GM23338 (cell line): Measurements from ENCODE around the gene PHTF1. TPM values are rescaled to one million over a fixed set of nuclear protein-coding genes. Genes with fewer than 3 reads are reported as not detected.

Experiments
- ATAC-seq: fragments of 200-7000 bp; cut with Tn5 transposase; 3 replicates; pipeline ENCODE4 v1.9.1; 2020
- DNase-seq: peaks from one replicate; pipeline ENCODE4 v3.0.0-alpha.2; 2015; ENCODE audit warnings: low spot score
- H2AFZ ChIP-seq: fragments of 200-600 bp; sonication (generic); 2 replicates; pipeline ENCODE4 v1.8.0; 2016; ENCODE audit warnings: antibody characterized with exemption, mild to moderate bottlenecking, moderate library complexity
- H3F3A ChIP-seq: fragments of 200-600 bp; sonication (generic); replicated peaks from 2 replicates; pipeline ENCODE4 v1.8.0; 2017; ENCODE audit warnings: antibody characterized with exemption, mixed run types, low read depth
- H3K27ac ChIP-seq: fragments of 200-600 bp; sonication (generic); 2 replicates; pipeline ENCODE4 v1.6.1; 2016; ENCODE audit warnings: low read depth
- H3K27me3 ChIP-seq: fragments of 200-600 bp; sonication (generic); 2 replicates; pipeline ENCODE4 v1.8.0; 2016; ENCODE audit warnings: mild to moderate bottlenecking, mixed run types, moderate library complexity; ENCODE audit not compliant: insufficient read depth
- H3K36me3 ChIP-seq: fragments of 200-600 bp; sonication (generic); 2 replicates; pipeline ENCODE4 v1.8.0; 2016; ENCODE audit warnings: mild to moderate bottlenecking; ENCODE audit not compliant: insufficient read depth
- H3K4me1 ChIP-seq: fragments of 200-600 bp; sonication (generic); 2 replicates; pipeline ENCODE4 v1.8.0; 2016; ENCODE audit warnings: mild to moderate bottlenecking, moderate library complexity; ENCODE audit not compliant: insufficient read depth
- H3K4me2 ChIP-seq: fragments of 200-600 bp; sonication (generic); 2 replicates; pipeline ENCODE4 v1.7.1; 2017; ENCODE audit warnings: mixed run types
- H3K4me3 ChIP-seq: fragments of 200-600 bp; sonication (generic); 2 replicates; pipeline ENCODE4 v1.6.1; 2016; ENCODE audit warnings: mixed run types
- H3K79me2 ChIP-seq: fragments of 200-600 bp; sonication (generic); replicated peaks from 2 replicates; pipeline ENCODE4 v1.8.0; 2017; ENCODE audit warnings: mild to moderate bottlenecking; ENCODE audit not compliant: insufficient read depth
- H3K9me2 ChIP-seq: fragments of 200-600 bp; sonication (generic); 2 replicates; pipeline ENCODE4 v1.8.0; 2017; ENCODE audit not compliant: insufficient read depth
- H4K20me1 ChIP-seq: fragments of 200-600 bp; sonication (generic); replicated peaks from 2 replicates; pipeline ENCODE4 v1.8.0; 2017; ENCODE audit warnings: mild to moderate bottlenecking; ENCODE audit not compliant: insufficient read depth
- H3K27ac Mint-ChIP-seq: 2 replicates; pipeline ENCODE4 v1.8.0; 2020; ENCODE audit warnings: inconsistent platforms, mild to moderate bottlenecking, moderate library complexity, mixed read lengths
- H3K27me3 Mint-ChIP-seq: 3 replicates; pipeline ENCODE4 v1.8.0; 2022; ENCODE audit warnings: low read depth, mild to moderate bottlenecking, moderate library complexity, mixed read lengths, inconsistent platforms; ENCODE audit not compliant: insufficient read depth, poor library complexity
- H3K36me3 Mint-ChIP-seq: 3 replicates; pipeline ENCODE4 v1.8.0; 2021; ENCODE audit warnings: low read depth, mild to moderate bottlenecking, inconsistent platforms, moderate library complexity, mixed read lengths
- H3K4me1 Mint-ChIP-seq: 3 replicates; pipeline ENCODE4 v1.8.0; 2020; ENCODE audit warnings: mild to moderate bottlenecking, inconsistent platforms, mixed read lengths
- H3K4me3 Mint-ChIP-seq: 3 replicates; pipeline ENCODE4 v1.8.0; 2021; ENCODE audit warnings: moderate library complexity, mild to moderate bottlenecking, inconsistent platforms, mixed read lengths
- H3K9me3 Mint-ChIP-seq: 3 replicates; pipeline ENCODE4 v1.8.0; 2020; ENCODE audit warnings: moderate library complexity, mild to moderate bottlenecking, inconsistent platforms, mixed read lengths
- CREB1 ChIP-seq: fragments of 250-450 bp; sonication (Bioruptor Pico); IDR thresholded peaks from 2 replicates; pipeline ENCODE4 v1.5.0; 2020; ENCODE audit warnings: low read depth, mild to moderate bottlenecking, moderate library complexity
- EZH2 ChIP-seq: fragments of 200-600 bp; sonication (generic); IDR thresholded peaks from one replicate; pipeline ENCODE4 v1.8.0; 2017; ENCODE audit warnings: antibody characterized with exemption, mild to moderate bottlenecking, low read depth; ENCODE audit not compliant: unreplicated experiment
- EZH2phosphoT487 ChIP-seq: fragments of 200-600 bp; sonication (generic); IDR thresholded peaks from one replicate; pipeline ENCODE4 v1.8.1; 2018; ENCODE audit warnings: antibody characterized with exemption; ENCODE audit not compliant: unreplicated experiment
- JUNB ChIP-seq: IDR thresholded peaks from one replicate; pipeline ENCODE4 v1.6.1; 2016; ENCODE audit warnings: antibody characterized with exemption; ENCODE audit not compliant: unreplicated experiment
- NANOG ChIP-seq: IDR thresholded peaks from 2 replicates; pipeline ENCODE4 v1.6.1; 2016; ENCODE audit warnings: antibody characterized with exemption, borderline replicate concordance
- POLR2AphosphoS5 ChIP-seq: IDR thresholded peaks from 2 replicates; pipeline ENCODE4 v1.6.1; 2016; ENCODE audit warnings: antibody characterized with exemption, low read depth
- STAT1 ChIP-seq: IDR thresholded peaks from one replicate; pipeline ENCODE4 v1.6.1; 2016; ENCODE audit warnings: antibody characterized with exemption; ENCODE audit not compliant: unreplicated experiment
- ZNF114 ChIP-seq: fragments of 250-450 bp; sonication (Bioruptor Pico); IDR thresholded peaks from 2 replicates; pipeline ENCODE4 v1.5.0; 2020; ENCODE audit warnings: mild to moderate bottlenecking, moderate library complexity
- ZNF331 ChIP-seq: fragments of 250-450 bp; sonication (Bioruptor Pico); IDR thresholded peaks from 2 replicates; pipeline ENCODE4 v1.5.0; 2020; ENCODE audit warnings: low read depth, mild to moderate bottlenecking, moderate library complexity
- polyA plus RNA-seq: library from polyadenylated mRNA; unstranded; fragments of >200 nt; fragmentation: Nextera tagmentation; extraction: Ambion mirVana; gene quantifications from 2 replicates; pipeline ENCODE4 v1.2.1, GENCODE V29; 2016
- total RNA-seq: library from RNA; depleted of rRNA; stranded (reverse); fragments of >200 nt; shearing (Covaris generic); gene quantifications from 2 replicates; pipeline ENCODE4 v1.2.3, GENCODE V29; 2014
- TF ChIP-seq, protein P1 (sequence below): fragments of 250-450 bp; sonication (Bioruptor Pico); IDR thresholded peaks from 2 replicates; pipeline ENCODE4 v1.5.0; 2020; ENCODE audit warnings: mild to moderate bottlenecking, moderate library complexity
- TF ChIP-seq, protein P2 (sequence below), 2 experiments: fragments of 200-600 bp in 1 of 2; sonication (generic) in 1 of 2; conservative IDR thresholded peaks; 2 replicates each; pipeline versions ENCODE4 v1.5.1 to v1.6.1; 2016 to 2017; ENCODE audit warnings: antibody characterized with exemption in 2 of 2, low read depth in 2 of 2, mild to moderate bottlenecking in 2 of 2, moderate library complexity in 1 of 2
- TF ChIP-seq, protein P3 (sequence below): IDR thresholded peaks from one replicate; pipeline ENCODE4 v1.6.1; 2018; ENCODE audit warnings: antibody characterized with exemption; ENCODE audit not compliant: unreplicated experiment
- TF ChIP-seq, protein P4 (sequence below): IDR thresholded peaks from 2 replicates; pipeline ENCODE4 v1.6.1; 2016; ENCODE audit warnings: antibody characterized with exemption

PHTF1 gene
- total and polyA plus RNA-seq, 2 experiments from 2014 or later = 19.1 to 21.6 TPM

DNA sequence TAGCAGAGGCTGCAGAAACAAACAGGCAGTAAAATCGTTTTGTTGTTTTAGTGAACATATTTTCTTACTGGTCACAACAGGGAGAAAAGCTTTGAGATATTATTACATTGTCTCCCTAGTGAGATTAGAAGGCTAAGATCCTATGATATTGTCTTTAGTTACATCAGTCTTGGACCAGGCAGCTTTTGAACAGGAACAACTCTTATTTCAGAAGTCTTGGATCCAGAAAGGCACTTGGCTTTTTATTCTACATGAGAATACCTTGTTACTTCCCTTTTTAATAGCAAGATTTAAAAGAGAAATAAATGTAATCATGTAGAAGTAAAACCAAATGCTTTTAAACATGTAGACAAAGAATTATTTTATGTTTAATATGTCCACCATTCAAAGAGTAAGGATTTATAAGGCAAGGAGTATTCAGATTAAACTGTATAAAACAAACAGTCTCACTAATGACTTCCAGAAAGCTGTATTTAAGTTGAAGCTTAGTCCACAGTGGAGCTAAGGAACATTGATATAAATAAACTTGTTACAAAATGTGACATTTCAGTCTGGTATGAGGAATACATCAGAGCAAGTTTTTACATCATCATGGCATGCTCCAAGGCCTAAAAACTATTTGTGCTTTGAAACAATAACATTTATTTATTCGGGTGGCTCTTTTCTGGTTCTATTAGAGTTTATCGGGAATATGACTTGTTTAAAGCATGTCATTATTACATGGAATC, 72.2 kb downstream of the PHTF1 start:
- Histone ChIP-seq H3K4me1 (0 out of 2 replicates have a peak, but pooled peaks cover under 1% of the 10 kb centered on the region), H3K27me3 (no peaks in the 10 kb centered on the region), H3F3A (no peaks in the 10 kb centered on the region), H3K79me2 (no peaks in the 10 kb centered on the region), H3K4me2 (no peak overlapping the region), H4K20me1 (no peaks in the 10 kb centered on the region), H3K36me3 (peaks cover 6% of the 10 kb centered on the region; the same call in 1 of the 2 replicates), H3K9me2 (no peaks in the 10 kb centered on the region), H3K27ac (no peak overlapping the region), H2AFZ (no peak overlapping the region), H3K4me3 (no peak overlapping the region)
- no peak for TF ChIP-seq JUNB
- TF ChIP-seq CREB1 (CRISPR knock-in tag) = no peak
- TF ChIP-seq STAT1 = no peak
- TF ChIP-seq, protein P1, sequence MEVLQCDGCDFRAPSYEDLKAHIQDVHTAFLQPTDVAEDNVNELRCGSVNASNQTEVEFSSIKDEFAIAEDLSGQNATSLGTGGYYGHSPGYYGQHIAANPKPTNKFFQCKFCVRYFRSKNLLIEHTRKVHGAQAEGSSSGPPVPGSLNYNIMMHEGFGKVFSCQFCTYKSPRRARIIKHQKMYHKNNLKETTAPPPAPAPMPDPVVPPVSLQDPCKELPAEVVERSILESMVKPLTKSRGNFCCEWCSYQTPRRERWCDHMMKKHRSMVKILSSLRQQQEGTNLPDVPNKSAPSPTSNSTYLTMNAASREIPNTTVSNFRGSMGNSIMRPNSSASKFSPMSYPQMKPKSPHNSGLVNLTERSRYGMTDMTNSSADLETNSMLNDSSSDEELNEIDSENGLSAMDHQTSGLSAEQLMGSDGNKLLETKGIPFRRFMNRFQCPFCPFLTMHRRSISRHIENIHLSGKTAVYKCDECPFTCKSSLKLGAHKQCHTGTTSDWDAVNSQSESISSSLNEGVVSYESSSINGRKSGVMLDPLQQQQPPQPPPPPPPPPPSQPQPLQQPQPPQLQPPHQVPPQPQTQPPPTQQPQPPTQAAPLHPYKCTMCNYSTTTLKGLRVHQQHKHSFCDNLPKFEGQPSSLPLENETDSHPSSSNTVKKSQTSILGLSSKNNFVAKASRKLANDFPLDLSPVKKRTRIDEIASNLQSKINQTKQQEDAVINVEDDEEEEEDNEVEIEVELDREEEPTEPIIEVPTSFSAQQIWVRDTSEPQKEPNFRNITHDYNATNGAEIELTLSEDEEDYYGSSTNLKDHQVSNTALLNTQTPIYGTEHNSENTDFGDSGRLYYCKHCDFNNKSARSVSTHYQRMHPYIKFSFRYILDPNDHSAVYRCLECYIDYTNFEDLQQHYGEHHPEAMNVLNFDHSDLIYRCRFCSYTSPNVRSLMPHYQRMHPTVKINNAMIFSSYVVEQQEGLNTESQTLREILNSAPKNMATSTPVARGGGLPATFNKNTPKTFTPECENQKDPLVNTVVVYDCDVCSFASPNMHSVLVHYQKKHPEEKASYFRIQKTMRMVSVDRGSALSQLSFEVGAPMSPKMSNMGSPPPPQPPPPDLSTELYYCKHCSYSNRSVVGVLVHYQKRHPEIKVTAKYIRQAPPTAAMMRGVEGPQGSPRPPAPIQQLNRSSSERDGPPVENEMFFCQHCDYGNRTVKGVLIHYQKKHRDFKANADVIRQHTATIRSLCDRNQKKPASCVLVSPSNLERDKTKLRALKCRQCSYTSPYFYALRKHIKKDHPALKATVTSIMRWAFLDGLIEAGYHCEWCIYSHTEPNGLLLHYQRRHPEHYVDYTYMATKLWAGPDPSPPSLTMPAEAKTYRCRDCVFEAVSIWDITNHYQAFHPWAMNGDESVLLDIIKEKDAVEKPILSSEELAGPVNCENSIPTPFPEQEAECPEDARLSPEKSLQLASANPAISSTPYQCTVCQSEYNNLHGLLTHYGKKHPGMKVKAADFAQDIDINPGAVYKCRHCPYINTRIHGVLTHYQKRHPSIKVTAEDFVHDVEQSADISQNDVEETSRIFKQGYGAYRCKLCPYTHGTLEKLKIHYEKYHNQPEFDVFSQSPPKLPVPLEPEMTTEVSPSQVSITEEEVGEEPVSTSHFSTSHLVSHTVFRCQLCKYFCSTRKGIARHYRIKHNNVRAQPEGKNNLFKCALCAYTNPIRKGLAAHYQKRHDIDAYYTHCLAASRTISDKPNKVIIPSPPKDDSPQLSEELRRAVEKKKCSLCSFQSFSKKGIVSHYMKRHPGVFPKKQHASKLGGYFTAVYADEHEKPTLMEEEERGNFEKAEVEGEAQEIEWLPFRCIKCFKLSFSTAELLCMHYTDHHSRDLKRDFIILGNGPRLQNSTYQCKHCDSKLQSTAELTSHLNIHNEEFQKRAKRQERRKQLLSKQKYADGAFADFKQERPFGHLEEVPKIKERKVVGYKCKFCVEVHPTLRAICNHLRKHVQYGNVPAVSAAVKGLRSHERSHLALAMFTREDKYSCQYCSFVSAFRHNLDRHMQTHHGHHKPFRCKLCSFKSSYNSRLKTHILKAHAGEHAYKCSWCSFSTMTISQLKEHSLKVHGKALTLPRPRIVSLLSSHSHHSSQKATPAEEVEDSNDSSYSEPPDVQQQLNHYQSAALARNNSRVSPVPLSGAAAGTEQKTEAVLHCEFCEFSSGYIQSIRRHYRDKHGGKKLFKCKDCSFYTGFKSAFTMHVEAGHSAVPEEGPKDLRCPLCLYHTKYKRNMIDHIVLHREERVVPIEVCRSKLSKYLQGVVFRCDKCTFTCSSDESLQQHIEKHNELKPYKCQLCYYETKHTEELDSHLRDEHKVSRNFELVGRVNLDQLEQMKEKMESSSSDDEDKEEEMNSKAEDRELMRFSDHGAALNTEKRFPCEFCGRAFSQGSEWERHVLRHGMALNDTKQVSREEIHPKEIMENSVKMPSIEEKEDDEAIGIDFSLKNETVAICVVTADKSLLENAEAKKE (CRISPR knock-in tag) = no peak
- TF ChIP-seq EZH2phosphoT487 = no peak
- no peak for TF ChIP-seq ZNF331 (CRISPR knock-in tag)
- TF ChIP-seq, protein P2, sequence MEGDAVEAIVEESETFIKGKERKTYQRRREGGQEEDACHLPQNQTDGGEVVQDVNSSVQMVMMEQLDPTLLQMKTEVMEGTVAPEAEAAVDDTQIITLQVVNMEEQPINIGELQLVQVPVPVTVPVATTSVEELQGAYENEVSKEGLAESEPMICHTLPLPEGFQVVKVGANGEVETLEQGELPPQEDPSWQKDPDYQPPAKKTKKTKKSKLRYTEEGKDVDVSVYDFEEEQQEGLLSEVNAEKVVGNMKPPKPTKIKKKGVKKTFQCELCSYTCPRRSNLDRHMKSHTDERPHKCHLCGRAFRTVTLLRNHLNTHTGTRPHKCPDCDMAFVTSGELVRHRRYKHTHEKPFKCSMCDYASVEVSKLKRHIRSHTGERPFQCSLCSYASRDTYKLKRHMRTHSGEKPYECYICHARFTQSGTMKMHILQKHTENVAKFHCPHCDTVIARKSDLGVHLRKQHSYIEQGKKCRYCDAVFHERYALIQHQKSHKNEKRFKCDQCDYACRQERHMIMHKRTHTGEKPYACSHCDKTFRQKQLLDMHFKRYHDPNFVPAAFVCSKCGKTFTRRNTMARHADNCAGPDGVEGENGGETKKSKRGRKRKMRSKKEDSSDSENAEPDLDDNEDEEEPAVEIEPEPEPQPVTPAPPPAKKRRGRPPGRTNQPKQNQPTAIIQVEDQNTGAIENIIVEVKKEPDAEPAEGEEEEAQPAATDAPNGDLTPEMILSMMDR (conservative IDR thresholded peaks at IDR 0.05; ENCODE audit: low read depth in 2 of 2) = no peak
- TF ChIP-seq, protein P3, sequence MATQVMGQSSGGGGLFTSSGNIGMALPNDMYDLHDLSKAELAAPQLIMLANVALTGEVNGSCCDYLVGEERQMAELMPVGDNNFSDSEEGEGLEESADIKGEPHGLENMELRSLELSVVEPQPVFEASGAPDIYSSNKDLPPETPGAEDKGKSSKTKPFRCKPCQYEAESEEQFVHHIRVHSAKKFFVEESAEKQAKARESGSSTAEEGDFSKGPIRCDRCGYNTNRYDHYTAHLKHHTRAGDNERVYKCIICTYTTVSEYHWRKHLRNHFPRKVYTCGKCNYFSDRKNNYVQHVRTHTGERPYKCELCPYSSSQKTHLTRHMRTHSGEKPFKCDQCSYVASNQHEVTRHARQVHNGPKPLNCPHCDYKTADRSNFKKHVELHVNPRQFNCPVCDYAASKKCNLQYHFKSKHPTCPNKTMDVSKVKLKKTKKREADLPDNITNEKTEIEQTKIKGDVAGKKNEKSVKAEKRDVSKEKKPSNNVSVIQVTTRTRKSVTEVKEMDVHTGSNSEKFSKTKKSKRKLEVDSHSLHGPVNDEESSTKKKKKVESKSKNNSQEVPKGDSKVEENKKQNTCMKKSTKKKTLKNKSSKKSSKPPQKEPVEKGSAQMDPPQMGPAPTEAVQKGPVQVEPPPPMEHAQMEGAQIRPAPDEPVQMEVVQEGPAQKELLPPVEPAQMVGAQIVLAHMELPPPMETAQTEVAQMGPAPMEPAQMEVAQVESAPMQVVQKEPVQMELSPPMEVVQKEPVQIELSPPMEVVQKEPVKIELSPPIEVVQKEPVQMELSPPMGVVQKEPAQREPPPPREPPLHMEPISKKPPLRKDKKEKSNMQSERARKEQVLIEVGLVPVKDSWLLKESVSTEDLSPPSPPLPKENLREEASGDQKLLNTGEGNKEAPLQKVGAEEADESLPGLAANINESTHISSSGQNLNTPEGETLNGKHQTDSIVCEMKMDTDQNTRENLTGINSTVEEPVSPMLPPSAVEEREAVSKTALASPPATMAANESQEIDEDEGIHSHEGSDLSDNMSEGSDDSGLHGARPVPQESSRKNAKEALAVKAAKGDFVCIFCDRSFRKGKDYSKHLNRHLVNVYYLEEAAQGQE = no peak
- no peak for TF ChIP-seq POLR2AphosphoS5
- TF ChIP-seq ZNF114 (CRISPR knock-in tag) = no peak
- no peak for TF ChIP-seq EZH2
- TF ChIP-seq, protein P4, sequence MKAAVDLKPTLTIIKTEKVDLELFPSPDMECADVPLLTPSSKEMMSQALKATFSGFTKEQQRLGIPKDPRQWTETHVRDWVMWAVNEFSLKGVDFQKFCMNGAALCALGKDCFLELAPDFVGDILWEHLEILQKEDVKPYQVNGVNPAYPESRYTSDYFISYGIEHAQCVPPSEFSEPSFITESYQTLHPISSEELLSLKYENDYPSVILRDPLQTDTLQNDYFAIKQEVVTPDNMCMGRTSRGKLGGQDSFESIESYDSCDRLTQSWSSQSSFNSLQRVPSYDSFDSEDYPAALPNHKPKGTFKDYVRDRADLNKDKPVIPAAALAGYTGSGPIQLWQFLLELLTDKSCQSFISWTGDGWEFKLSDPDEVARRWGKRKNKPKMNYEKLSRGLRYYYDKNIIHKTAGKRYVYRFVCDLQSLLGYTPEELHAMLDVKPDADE = no peak
- TF ChIP-seq NANOG = no peak
- H3K4me1 Mint-ChIP-seq = peaks cover 3% of the 10 kb centered on the region; the same call in 2 of the 3 replicates
- no peak for ATAC-seq
- peaks cover 10% of the 10 kb centered on the region for H3K9me3 Mint-ChIP-seq
- no peak overlapping the region for H3K4me3 Mint-ChIP-seq
- H3K27me3 Mint-ChIP-seq = no peaks in the 10 kb centered on the region
- no peak for DNase-seq
- peaks cover 24% of the 10 kb centered on the region for H3K36me3 Mint-ChIP-seq
- H3K27ac Mint-ChIP-seq = no peak overlapping the region
